Activated T-helper 2 cell treated with anti-CD3 and anti-CD28 coated beads, Interferon-gamma antibody, Interleukin-2, Interleukin-4, amounts not matched to agents 10 μg/mL and 5 μg/mL and 100 μg/mL, durations not matched to agents 14 hours and 24 hours and 36 hours (primary cell): ENCODE data around the gene BMPR1B. TPM values are rescaled to one million over a fixed set of nuclear protein-coding genes. Genes with fewer than 3 reads are reported as not detected.

Experiments used
- DNase-seq: peaks from one replicate; pipeline ENCODE4 v3.0.0; 2021; ENCODE audit warnings: low spot score
- H3K27ac Mint-ChIP-seq: one replicate; pipeline ENCODE4 v1.8.0; 2021; ENCODE audit warnings: mixed read lengths
- H3K27me3 Mint-ChIP-seq: one replicate; pipeline ENCODE4 v1.8.0; 2021; ENCODE audit warnings: low read depth, mixed read lengths
- H3K36me3 Mint-ChIP-seq: one replicate; pipeline ENCODE4 v1.8.0; 2021; ENCODE audit warnings: low read depth, mixed read lengths
- H3K4me1 Mint-ChIP-seq: one replicate; pipeline ENCODE4 v1.8.0; 2021; ENCODE audit warnings: low read depth, mixed read lengths
- H3K4me3 Mint-ChIP-seq: one replicate; pipeline ENCODE4 v1.8.0; 2021; ENCODE audit warnings: low read depth, mild to moderate bottlenecking, moderate library complexity, mixed read lengths
- H3K9me3 Mint-ChIP-seq: one replicate; pipeline ENCODE4 v1.8.0; 2021; ENCODE audit warnings: mixed read lengths
- intact Hi-C: fragments of 100-400 bp; cut with micrococcal nuclease; formaldehyde crosslinking; loops from one replicate; pipeline ENCODE4 v1.15.1; 2023
- total RNA-seq: library from RNA; stranded (reverse); gene quantifications from 2 replicates; pipeline ENCODE4 v1.2.3, GENCODE V29; 2022

The BMPR1B gene
- total RNA-seq, 1 donor from 2014 or later = not detected

- Mint-ChIP-seq H3K9me3 (no peaks in the 10 kb centered on the region), H3K27me3 (no peaks in the 10 kb centered on the region), H3K36me3 (no peaks in the 10 kb centered on the region), H3K27ac (no peak overlapping the region), H3K4me1 (no peaks in the 10 kb centered on the region), H3K4me3 (no peak overlapping the region)
- intact Hi-C loops = no loop called here
- DNase-seq = no peak
These were observed 16.5 kb upstream of the BMPR1B start for GRCh38 chr4:94741304-94741703.

- DNase-seq = no peak
- Mint-ChIP-seq H3K27me3 (no peaks in the 10 kb centered on the region), H3K36me3 (no peaks in the 10 kb centered on the region), H3K9me3 (no peaks in the 10 kb centered on the region), H3K4me3 (no peak overlapping the region), H3K4me1 (no peaks in the 10 kb centered on the region), H3K27ac (no peak overlapping the region)
- intact Hi-C loops = no loop called here
These were observed 13.9 kb upstream of the BMPR1B start for GRCh38 chr4:94743838-94744237.

GRCh38 chr4:94744850-94745249 is 12.9 kb upstream of the BMPR1B start:
- Mint-ChIP-seq H3K27ac (no peak overlapping the region), H3K4me3 (no peak overlapping the region), H3K9me3 (no peaks in the 10 kb centered on the region), H3K4me1 (no peaks in the 10 kb centered on the region), H3K27me3 (peaks cover 2% of the 10 kb centered on the region), H3K36me3 (no peaks in the 10 kb centered on the region)
- no peak for DNase-seq
- intact Hi-C loops = no loop called here

- Mint-ChIP-seq H3K9me3 (no peaks in the 10 kb centered on the region), H3K4me1 (no peaks in the 10 kb centered on the region), H3K36me3 (no peaks in the 10 kb centered on the region), H3K4me3 (no peak overlapping the region), H3K27ac (no peak overlapping the region), H3K27me3 (peaks cover 4% of the 10 kb centered on the region)
- no peak for DNase-seq
- intact Hi-C loops = no loop called here
These were observed 11.0 kb upstream of the BMPR1B start for GRCh38 chr4:94746746-94747145.

GRCh38 chr4:94758141-94758699 is 465 bp downstream of the BMPR1B start:
- H3K27me3 Mint-ChIP-seq = peaks cover 71% of the 10 kb centered on the region
- H3K27ac Mint-ChIP-seq = no peak overlapping the region
- H3K9me3 Mint-ChIP-seq = no peaks in the 10 kb centered on the region
- intact Hi-C loops = loop anchor here (5.0 to 10.0 kb wide), 2 partner anchors 133 to 926 kb away; no protein-coding TSS in a partner anchor
- H3K4me3 Mint-ChIP-seq = peak overlapping the region; percentile 65
- H3K4me1 Mint-ChIP-seq = peaks cover 6% of the 10 kb centered on the region
- H3K36me3 Mint-ChIP-seq = no peaks in the 10 kb centered on the region
- DNase-seq = no peak

- Mint-ChIP-seq H3K4me3 (peak overlapping the region; percentile 65), H3K9me3 (no peaks in the 10 kb centered on the region), H3K36me3 (no peaks in the 10 kb centered on the region), H3K27ac (no peak overlapping the region), H3K4me1 (peaks cover 6% of the 10 kb centered on the region), H3K27me3 (peaks cover 65% of the 10 kb centered on the region)
- intact Hi-C loops = loop anchor here (5.0 to 10.0 kb wide), 2 partner anchors 134 to 927 kb away; no protein-coding TSS in a partner anchor
- DNase-seq = no peak
These were observed 1.1 kb downstream of the BMPR1B start for GRCh38 chr4:94758700-94759399.

- no peak overlapping the region for H3K27ac Mint-ChIP-seq
- intact Hi-C loops = loop anchor here (5.0 to 10.0 kb wide), 2 partner anchors 135 to 927 kb away; no protein-coding TSS in a partner anchor
- H3K4me1 Mint-ChIP-seq = peaks cover 6% of the 10 kb centered on the region
- DNase-seq = no peak
- H3K27me3 Mint-ChIP-seq = peaks cover 60% of the 10 kb centered on the region
- H3K9me3 Mint-ChIP-seq = no peaks in the 10 kb centered on the region
- H3K36me3 Mint-ChIP-seq = no peaks in the 10 kb centered on the region
- no peak overlapping the region for H3K4me3 Mint-ChIP-seq
These were observed 2.0 kb downstream of the BMPR1B start for GRCh38 chr4:94759767-94760211.

- no peak for DNase-seq
- Mint-ChIP-seq H3K27ac (no peak overlapping the region), H3K27me3 (peaks cover 39% of the 10 kb centered on the region), H3K36me3 (no peaks in the 10 kb centered on the region), H3K4me1 (peaks cover 5% of the 10 kb centered on the region), H3K9me3 (no peaks in the 10 kb centered on the region), H3K4me3 (no peak overlapping the region)
- intact Hi-C loops = no loop called here
These were observed 4.6 kb downstream of the BMPR1B start for GRCh38 chr4:94762326-94762725.

GRCh38 chr4:94763005-94763404 is 5.2 kb downstream of the BMPR1B start:
- H3K4me1 Mint-ChIP-seq = peaks cover 5% of the 10 kb centered on the region
- no peaks in the 10 kb centered on the region for H3K9me3 Mint-ChIP-seq
- DNase-seq = no peak
- H3K27ac Mint-ChIP-seq = no peak overlapping the region
- no peaks in the 10 kb centered on the region for H3K36me3 Mint-ChIP-seq
- intact Hi-C loops = no loop called here
- peaks cover 36% of the 10 kb centered on the region for H3K27me3 Mint-ChIP-seq
- H3K4me3 Mint-ChIP-seq = no peak overlapping the region

GRCh38 chr4:94763500-94763899 is 5.7 kb downstream of the BMPR1B start:
- H3K27me3 Mint-ChIP-seq = peaks cover 38% of the 10 kb centered on the region
- no peak overlapping the region for H3K27ac Mint-ChIP-seq
- H3K4me1 Mint-ChIP-seq = peaks cover 4% of the 10 kb centered on the region
- intact Hi-C loops = no loop called here
- H3K36me3 Mint-ChIP-seq = no peaks in the 10 kb centered on the region
- DNase-seq = no peak
- no peak overlapping the region for H3K4me3 Mint-ChIP-seq
- H3K9me3 Mint-ChIP-seq = no peaks in the 10 kb centered on the region

- Mint-ChIP-seq H3K27me3 (peaks cover 32% of the 10 kb centered on the region), H3K27ac (no peak overlapping the region), H3K4me3 (no peak overlapping the region), H3K4me1 (no peaks in the 10 kb centered on the region), H3K36me3 (no peaks in the 10 kb centered on the region), H3K9me3 (no peaks in the 10 kb centered on the region)
- intact Hi-C loops = no loop called here
- no peak for DNase-seq
These were observed 6.3 kb downstream of the BMPR1B start for GRCh38 chr4:94764069-94764468.

- no peaks in the 10 kb centered on the region for H3K36me3 Mint-ChIP-seq
- no peaks in the 10 kb centered on the region for H3K4me1 Mint-ChIP-seq
- intact Hi-C loops = no loop called here
- no peak overlapping the region for H3K27ac Mint-ChIP-seq
- H3K27me3 Mint-ChIP-seq = peaks cover 22% of the 10 kb centered on the region
- no peak overlapping the region for H3K4me3 Mint-ChIP-seq
- no peaks in the 10 kb centered on the region for H3K9me3 Mint-ChIP-seq
- DNase-seq = no peak
These were observed 7.4 kb downstream of the BMPR1B start for GRCh38 chr4:94765174-94765573.

GRCh38 chr4:94765648-94766047 is 7.9 kb downstream of the BMPR1B start:
- no peak overlapping the region for H3K27ac Mint-ChIP-seq
- H3K9me3 Mint-ChIP-seq = no peaks in the 10 kb centered on the region
- peaks cover 18% of the 10 kb centered on the region for H3K27me3 Mint-ChIP-seq
- H3K4me1 Mint-ChIP-seq = no peaks in the 10 kb centered on the region
- H3K36me3 Mint-ChIP-seq = no peaks in the 10 kb centered on the region
- H3K4me3 Mint-ChIP-seq = no peak overlapping the region
- intact Hi-C loops = no loop called here
- no peak for DNase-seq
